ENCODE results near the gene GANC. TPM values are rescaled to one million over a fixed set of nuclear protein-coding genes. Genes with fewer than 3 reads are reported as not detected.

GANC gene
- total RNA-seq, 1 experiment from 2014 or later: 15.8 TPM

DNA sequence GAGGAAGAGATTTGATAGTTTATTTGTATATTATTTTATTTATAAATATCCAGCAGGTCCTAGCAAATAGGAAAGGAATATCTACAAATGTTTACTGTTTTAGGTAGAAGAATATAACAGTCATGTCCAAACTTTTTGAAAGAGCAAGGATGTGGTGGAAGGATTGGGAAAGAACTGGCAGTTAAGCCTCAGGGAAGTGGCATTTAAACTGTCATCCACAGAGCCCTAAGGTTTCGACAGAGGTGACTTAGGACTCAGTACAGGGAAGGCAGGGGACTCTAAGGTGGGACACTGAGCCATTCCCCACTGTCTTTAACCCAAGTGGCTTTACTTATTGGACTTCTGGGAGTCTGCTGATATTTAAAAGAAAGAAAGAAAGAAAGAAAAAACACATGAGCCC lies 12.0 kb downstream of the GANC start:
- WGBS (ENCODE audit: extremely low coverage, insufficient read length, low lambda C conversion rate): no CpG with 5 or more reads among the region's 1 CpG
- Mint-ChIP-seq H3K36me3 (ENCODE audit: insufficient read depth in 1 of 3, low read depth in 3 of 3) (no peaks in the 10 kb centered on the region), H3K27ac (no peak overlapping the region), H3K4me1 (peaks cover 6 to 7% of the 10 kb centered on the region in 2 experiments; a peak in 3 of 4 replicates), H3K4me3 (no peak overlapping the region), H3K9me3 (no peaks in the 10 kb centered on the region), H3K27me3 (ENCODE audit: low read depth) (no peaks in the 10 kb centered on the region; the same call in 1 of the 2 replicates)
- Histone ChIP-seq H2BK12ac (ENCODE audit: insufficient read length, low read depth, low read length) (no peak overlapping the region), H3K9ac (ENCODE audit: extremely low read depth, insufficient read length, low read length) (no peak overlapping the region), H3K79me2 (ENCODE audit: insufficient read depth, low read length) (no peaks in the 10 kb centered on the region; the same call in 1 of the 2 replicates), H3K14ac (ENCODE audit: insufficient read depth, low read length) (no peak overlapping the region), H3K56ac (ENCODE audit: insufficient read length, low read depth, low read length) (no peak overlapping the region), H2BK5ac (ENCODE audit: insufficient read length, low read length) (no peak overlapping the region), H3K4me1 (ENCODE audit: insufficient read depth, low read length) (no peaks in the 10 kb centered on the region), H3T11ph (ENCODE audit: low read length) (no peak overlapping the region), H3K9me3 (ENCODE audit: control insufficient read depth, low read depth, low read length) (no peaks in the 10 kb centered on the region), H2AFZ (ENCODE audit: low read length) (no peak overlapping the region), H2BK120ac (ENCODE audit: low read depth, low read length, poor library complexity, severe bottlenecking) (no peak overlapping the region), H3K4ac (ENCODE audit: low read depth, low read length) (no peak overlapping the region), H3K4me2 (ENCODE audit: insufficient read depth, insufficient read length, low read length) (no peak overlapping the region), H3K23me2 (ENCODE audit: insufficient read length, low read depth, low read length, poor library complexity, severe bottlenecking) (no peaks in the 10 kb centered on the region), H2AK5ac (ENCODE audit: insufficient read length, low read length) (no peak overlapping the region), H4K8ac (replicated peaks; ENCODE audit: insufficient read length, low read depth, low read length) (no peak overlapping the region), H3K27ac (ENCODE audit: insufficient read length, low read depth, low read length) (no peak overlapping the region), H4K5ac (ENCODE audit: insufficient read length, low read depth, low read length) (no peak overlapping the region), H4K91ac (ENCODE audit: insufficient read length, low read depth, low read length) (no peak overlapping the region), H2BK20ac (ENCODE audit: low read depth, low read length, poor library complexity, severe bottlenecking) (no peak overlapping the region), H3K23ac (ENCODE audit: insufficient read length, low read depth, low read length) (no peak overlapping the region), H3K27me3 (ENCODE audit: insufficient read depth, low read length) (no peaks in the 10 kb centered on the region), H4K20me1 (ENCODE audit: control insufficient read depth, insufficient read depth, insufficient read length) (no peaks in the 10 kb centered on the region), H3K18ac (ENCODE audit: insufficient read length, low read depth, low read length) (no peak overlapping the region), H2BK15ac (ENCODE audit: low read depth, low read length) (no peak overlapping the region), H3K79me1 (ENCODE audit: insufficient read depth, low read depth, low read length, poor library complexity, severe bottlenecking) (no peaks in the 10 kb centered on the region)
- TF ChIP-seq, protein P1, sequence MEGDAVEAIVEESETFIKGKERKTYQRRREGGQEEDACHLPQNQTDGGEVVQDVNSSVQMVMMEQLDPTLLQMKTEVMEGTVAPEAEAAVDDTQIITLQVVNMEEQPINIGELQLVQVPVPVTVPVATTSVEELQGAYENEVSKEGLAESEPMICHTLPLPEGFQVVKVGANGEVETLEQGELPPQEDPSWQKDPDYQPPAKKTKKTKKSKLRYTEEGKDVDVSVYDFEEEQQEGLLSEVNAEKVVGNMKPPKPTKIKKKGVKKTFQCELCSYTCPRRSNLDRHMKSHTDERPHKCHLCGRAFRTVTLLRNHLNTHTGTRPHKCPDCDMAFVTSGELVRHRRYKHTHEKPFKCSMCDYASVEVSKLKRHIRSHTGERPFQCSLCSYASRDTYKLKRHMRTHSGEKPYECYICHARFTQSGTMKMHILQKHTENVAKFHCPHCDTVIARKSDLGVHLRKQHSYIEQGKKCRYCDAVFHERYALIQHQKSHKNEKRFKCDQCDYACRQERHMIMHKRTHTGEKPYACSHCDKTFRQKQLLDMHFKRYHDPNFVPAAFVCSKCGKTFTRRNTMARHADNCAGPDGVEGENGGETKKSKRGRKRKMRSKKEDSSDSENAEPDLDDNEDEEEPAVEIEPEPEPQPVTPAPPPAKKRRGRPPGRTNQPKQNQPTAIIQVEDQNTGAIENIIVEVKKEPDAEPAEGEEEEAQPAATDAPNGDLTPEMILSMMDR (conservative IDR thresholded peaks at IDR 0.05): no peak
- DNase-seq: no peak
